K562 (cell line): Measurements from ENCODE around the gene XBP1. TPM values are rescaled to one million over a fixed set of nuclear protein-coding genes. Genes with fewer than 3 reads are reported as not detected.
A peak's percentile ranks its signal among the peaks of the same experiment; 100 is the strongest.

Source experiments
- AFF4 ChIP-seq: sonication (generic); formaldehyde crosslinking; IDR thresholded peaks from 2 replicates; pipeline ENCODE4 v1.8.0; 2023; ENCODE audit warnings: mild to moderate bottlenecking, missing genetic modification reagents
- FOXJ2 ChIP-seq: fragments of 200-800 bp; sonication (Bioruptor generic); IDR thresholded peaks from 2 replicates; pipeline ENCODE4 v1.6.1; 2016; ENCODE audit warnings: missing genetic modification characterization, missing compliant biosample characterization
- NONO ChIP-seq, 2 experiments: fragments of 200-400 bp in 1 of 2; fragments of 450-650 bp in 1 of 2; formaldehyde crosslinking in 1 of 2; IDR thresholded peaks; 2 replicates each; pipeline ENCODE4 v1.6.1; 2017; ENCODE audit warnings: low read depth in 2 of 2, mild to moderate bottlenecking in 2 of 2, moderate library complexity in 2 of 2, low read length in 1 of 2
- POLR2A ChIP-seq: fragments of 450-650 bp; conservative IDR thresholded peaks from 2 replicates; pipeline ENCODE4 v1.6.1; 2016
- PURB ChIP-seq: sonication (generic); formaldehyde crosslinking; IDR thresholded peaks from 2 replicates; pipeline ENCODE4 v1.9.0; 2021; ENCODE audit warnings: low read depth, mild to moderate bottlenecking, missing genetic modification reagents
- SMAD3 ChIP-seq: fragments of 450-650 bp; formaldehyde crosslinking; conservative IDR thresholded peaks from 2 replicates; pipeline ENCODE4 v1.4.0; 2020; ENCODE audit warnings: mild to moderate bottlenecking
- SREBF1 ChIP-seq: fragments of 150-350 bp; IDR thresholded peaks from 2 replicates; pipeline ENCODE4 v1.6.1; 2014; ENCODE audit warnings: antibody characterized with exemption, low read depth, low read length, borderline replicate concordance
- STAG1 ChIP-seq: sonication (generic); formaldehyde crosslinking; IDR thresholded peaks from 2 replicates; pipeline ENCODE4 v1.5.0; 2020; ENCODE audit warnings: missing genetic modification reagents, borderline replicate concordance
- TEAD1 ChIP-seq, 2 experiments: fragments of 450-650 bp in 1 of 2; sonication (generic) in 1 of 2; formaldehyde crosslinking; IDR thresholded peaks; 2 replicates each; pipeline versions ENCODE4 v1.4.0 to v1.8.0; 2020 to 2022; ENCODE audit warnings: mild to moderate bottlenecking in 2 of 2, missing genetic modification reagents in 1 of 2
- TSC22D4 ChIP-seq: fragments of 450-650 bp; IDR thresholded peaks from 2 replicates; pipeline ENCODE4 v1.6.1; 2016; ENCODE audit warnings: missing genetic modification characterization, missing biosample characterization, control low read depth
- ZFP36 ChIP-seq: fragments of 150-350 bp; IDR thresholded peaks from 2 replicates; pipeline ENCODE4 v1.6.1; 2018; ENCODE audit warnings: low read length, low read depth; ENCODE audit not compliant: partially characterized antibody
- ZNF197 ChIP-seq: fragments of 200-800 bp; sonication (Bioruptor generic); IDR thresholded peaks from 2 replicates; pipeline ENCODE4 v1.6.1; 2016; ENCODE audit warnings: low read depth, missing genetic modification characterization, missing compliant biosample characterization
- ZNF444 ChIP-seq: fragments of 250-450 bp; sonication (Bioruptor Pico); IDR thresholded peaks from 2 replicates; pipeline ENCODE4 v1.4.0; 2020; ENCODE audit warnings: mild to moderate bottlenecking, moderate library complexity
- ZNF639 ChIP-seq, 2 experiments: fragments of 200-800 bp in 1 of 2; sonication (Bioruptor generic) in 1 of 2; sonication (generic) in 1 of 2; formaldehyde crosslinking in 1 of 2; IDR thresholded peaks in 1 of 2; conservative IDR thresholded peaks in 1 of 2; 2 replicates each; pipeline versions ENCODE4 v1.5.0 to v1.6.1; 2016 to 2020; ENCODE audit warnings: missing compliant biosample characterization in 1 of 2, missing genetic modification characterization in 1 of 2, missing genetic modification reagents in 1 of 2
- ZNF830 ChIP-seq: fragments of 250-450 bp; sonication (Bioruptor Pico); IDR thresholded peaks from 2 replicates; pipeline ENCODE4 v1.5.0; 2021; ENCODE audit warnings: mild to moderate bottlenecking
- polyA plus RNA-seq, 8 experiments: library from polyadenylated mRNA; depleted of rRNA in 4 of 8; stranded (reverse) in 5 of 8; unstranded in 3 of 8; fragments of >200 nt; fragmentation: Nextera tagmentation in 2 of 8; fragmentation: Illumina TruSeq in 1 of 8; extraction: Ambion mirVana in 2 of 8; extraction: Trizol in 1 of 8; gene quantifications; 2 replicates each; pipeline versions ENCODE4 v1.2.1 to v1.2.3, GENCODE V29; 2011 to 2014; ENCODE audit warnings: inconsistent platforms in 1 of 8, missing spikeins in 1 of 8
- total RNA-seq, 7 experiments: library from RNA; depleted of rRNA in 6 of 7; stranded (reverse); fragments of >200 nt in 6 of 7; fragmentation: Illumina TruSeq in 2 of 7; extraction: Trizol in 2 of 7; gene quantifications; 2 replicates each; pipeline versions ENCODE4 v1.2.1 to v1.2.3, GENCODE V29; 2011 to 2021; ENCODE audit warnings: low replicate concordance in 1 of 7
- TF ChIP-seq, protein P1 (sequence below): sonication (generic); formaldehyde crosslinking; IDR thresholded peaks from 2 replicates; pipeline ENCODE4 v1.5.0; 2020; ENCODE audit warnings: missing genetic modification reagents

The XBP1 gene
- total and polyA plus RNA-seq, 9 of the 15 experiments (the other 6 are each of a cell fraction or from before 2014, with no cell fraction given), result 25.0 to 218 (median 94.6) TPM

- TF ChIP-seq AFF4 (CRISPR knock-in tag) (no peak), NONO (IDR thresholded peaks at IDR 0.05; ENCODE audit: low read depth in 2 of 2, low read length in 1 of 2) (peak; percentile 33 to 61; a peak in 3 of 4 replicates), SMAD3 (CRISPR knock-in tag) (no peak), TSC22D4 (tag) (no peak), POLR2A (peak; percentile 65), SREBF1 (no peak), ZNF444 (CRISPR knock-in tag) (no peak), PURB (CRISPR knock-in tag) (no peak), TEAD1 (CRISPR knock-in tag; IDR thresholded peaks at IDR 0.05) (no peak; a peak in 1 of 4 replicates), FOXJ2 (tag) (no peak), ZNF639 (CRISPR knock-in tag; conservative IDR thresholded peaks at IDR 0.05 in 1 of 2, IDR thresholded peaks at IDR 0.05 in 1 of 2) (peak in 1 of 2 experiments; percentile 54; a peak in 1 of 4 replicates), ZNF197 (CRISPR knock-in tag) (no peak), ZFP36 (peak; percentile 71), STAG1 (CRISPR knock-in tag) (no peak), ZNF830 (no peak)
- TF ChIP-seq, protein P1, sequence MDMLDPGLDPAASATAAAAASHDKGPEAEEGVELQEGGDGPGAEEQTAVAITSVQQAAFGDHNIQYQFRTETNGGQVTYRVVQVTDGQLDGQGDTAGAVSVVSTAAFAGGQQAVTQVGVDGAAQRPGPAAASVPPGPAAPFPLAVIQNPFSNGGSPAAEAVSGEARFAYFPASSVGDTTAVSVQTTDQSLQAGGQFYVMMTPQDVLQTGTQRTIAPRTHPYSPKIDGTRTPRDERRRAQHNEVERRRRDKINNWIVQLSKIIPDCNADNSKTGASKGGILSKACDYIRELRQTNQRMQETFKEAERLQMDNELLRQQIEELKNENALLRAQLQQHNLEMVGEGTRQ (CRISPR knock-in tag), result no peak
Observed at GRCh38 chr22:28772633-28773460, 27.5 kb downstream of the XBP1 start, which contains the start of gene CCDC117 (continued).
